SJCRH30 (cell line): Measurements from ENCODE around the gene DRC7. TPM values are rescaled to one million over a fixed set of nuclear protein-coding genes. Genes with fewer than 3 reads are reported as not detected.
A peak's percentile ranks its signal among the peaks of the same experiment; 100 is the strongest.

ENCODE experiments used
- DNase-seq, 2 experiments: peaks; one replicate each; pipeline ENCODE4 v3.0.0-alpha.2; 2015 to 2020
- H3K27ac ChIP-seq: fragments of 250-450 bp; sonication (Bioruptor Pico); 2 replicates; pipeline ENCODE4 v1.5.1; 2020; ENCODE audit warnings: mild to moderate bottlenecking, moderate library complexity
- H3K27me3 ChIP-seq: fragments of 250-450 bp; sonication (Bioruptor Pico); 2 replicates; pipeline ENCODE4 v1.5.1; 2020; ENCODE audit warnings: mild to moderate bottlenecking, moderate library complexity
- H3K36me3 ChIP-seq: fragments of 250-450 bp; sonication (Bioruptor Pico); 2 replicates; pipeline ENCODE4 v1.5.1; 2020; ENCODE audit warnings: mild to moderate bottlenecking, moderate library complexity
- H3K4me1 ChIP-seq: fragments of 250-450 bp; sonication (Bioruptor Pico); 2 replicates; pipeline ENCODE4 v1.5.1; 2020; ENCODE audit warnings: mild to moderate bottlenecking, moderate library complexity
- H3K4me3 ChIP-seq: fragments of 250-450 bp; sonication (Bioruptor Pico); 2 replicates; pipeline ENCODE4 v1.5.1; 2020; ENCODE audit warnings: mild to moderate bottlenecking, moderate library complexity
- H3K9me3 ChIP-seq: fragments of 250-450 bp; sonication (Bioruptor Pico); replicated peaks from 2 replicates; pipeline ENCODE4 v1.5.1; 2020; ENCODE audit warnings: mild to moderate bottlenecking, moderate library complexity
- total RNA-seq: library from RNA; depleted of rRNA; stranded (reverse); fragments of >200 nt; shearing (Covaris generic); gene quantifications from 2 replicates; pipeline ENCODE4 v1.2.3, GENCODE V29; 2014

Gene DRC7
- total RNA-seq, 1 experiment from 2014 or later, result not detected

DNA sequence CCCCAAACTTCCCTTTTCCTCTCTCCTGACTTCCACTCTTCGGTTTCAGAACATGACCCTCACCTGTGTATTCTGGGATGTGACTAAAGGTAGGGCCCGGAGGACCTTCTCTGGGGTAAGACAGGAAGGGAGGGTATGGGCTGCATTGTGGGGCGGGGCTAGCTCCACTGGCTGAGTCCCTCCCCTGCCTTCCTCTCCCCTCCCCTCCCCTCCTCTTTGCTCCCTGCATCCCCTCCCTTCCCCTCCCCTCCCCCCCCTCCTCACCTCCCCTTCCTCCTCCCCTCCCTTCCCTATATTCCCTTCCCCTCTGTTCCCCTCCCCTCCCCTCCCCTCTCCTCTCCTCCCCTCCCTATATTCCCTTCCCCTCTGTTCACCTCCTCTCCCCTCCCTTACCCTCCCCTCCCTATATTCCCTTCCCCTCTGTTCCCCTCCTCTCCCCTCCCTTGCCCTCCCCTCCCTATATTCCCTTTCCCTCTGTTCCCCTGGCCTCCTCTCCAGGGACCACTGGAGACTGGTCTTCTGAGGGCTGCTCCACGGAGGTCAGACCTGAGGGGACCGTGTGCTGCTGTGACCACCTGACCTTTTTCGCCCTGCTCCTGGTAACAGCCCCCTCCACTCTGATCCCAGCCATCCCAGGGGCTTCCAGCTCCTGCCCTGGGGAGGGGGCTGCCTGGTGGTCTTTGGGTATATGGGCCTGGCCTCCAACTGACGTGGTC lies 14.7 kb upstream of the DRC7 start:
- Histone ChIP-seq H3K36me3 (no peaks in the 10 kb centered on the region), H3K27ac (no peak overlapping the region), H3K4me3 (no peak overlapping the region), H3K27me3 (peaks cover 35% of the 10 kb centered on the region), H3K9me3 (no peaks in the 10 kb centered on the region), H3K4me1 (no peaks in the 10 kb centered on the region)
- DNase-seq, result no peak

- Histone ChIP-seq H3K4me3 (no peak overlapping the region), H3K27me3 (peaks cover 33% of the 10 kb centered on the region), H3K27ac (no peak overlapping the region), H3K9me3 (no peaks in the 10 kb centered on the region), H3K4me1 (no peaks in the 10 kb centered on the region), H3K36me3 (no peaks in the 10 kb centered on the region)
- DNase-seq, result no peak
Measured at GRCh38 chr16:57680842-57681375, 13.7 kb upstream of the DRC7 start.

- no peaks in the 10 kb centered on the region for H3K36me3 ChIP-seq
- DNase-seq, result no peak
- no peaks in the 10 kb centered on the region for H3K9me3 ChIP-seq
- H3K4me3 ChIP-seq, result no peak overlapping the region
- H3K27ac ChIP-seq, result no peak overlapping the region
- H3K27me3 ChIP-seq, result peaks cover 32% of the 10 kb centered on the region
- H3K4me1 ChIP-seq, result no peaks in the 10 kb centered on the region
Measured at GRCh38 chr16:57681950-57682728, 12.5 kb upstream of the DRC7 start.

GRCh38 chr16:57682809-57683635 lies 11.6 kb upstream of the DRC7 start:
- H3K9me3 ChIP-seq, result no peaks in the 10 kb centered on the region
- H3K27ac ChIP-seq, result no peak overlapping the region
- DNase-seq, result no peak
- H3K27me3 ChIP-seq, result peaks cover 29% of the 10 kb centered on the region
- H3K36me3 ChIP-seq, result no peaks in the 10 kb centered on the region
- no peaks in the 10 kb centered on the region for H3K4me1 ChIP-seq
- H3K4me3 ChIP-seq, result no peak overlapping the region

GRCh38 chr16:57683636-57684545 lies 10.7 kb upstream of the DRC7 start:
- Histone ChIP-seq H3K27ac (no peak overlapping the region), H3K9me3 (no peaks in the 10 kb centered on the region), H3K36me3 (no peaks in the 10 kb centered on the region), H3K4me3 (no peak overlapping the region), H3K27me3 (peaks cover 29% of the 10 kb centered on the region), H3K4me1 (no peaks in the 10 kb centered on the region)
- no peak for DNase-seq

DNA sequence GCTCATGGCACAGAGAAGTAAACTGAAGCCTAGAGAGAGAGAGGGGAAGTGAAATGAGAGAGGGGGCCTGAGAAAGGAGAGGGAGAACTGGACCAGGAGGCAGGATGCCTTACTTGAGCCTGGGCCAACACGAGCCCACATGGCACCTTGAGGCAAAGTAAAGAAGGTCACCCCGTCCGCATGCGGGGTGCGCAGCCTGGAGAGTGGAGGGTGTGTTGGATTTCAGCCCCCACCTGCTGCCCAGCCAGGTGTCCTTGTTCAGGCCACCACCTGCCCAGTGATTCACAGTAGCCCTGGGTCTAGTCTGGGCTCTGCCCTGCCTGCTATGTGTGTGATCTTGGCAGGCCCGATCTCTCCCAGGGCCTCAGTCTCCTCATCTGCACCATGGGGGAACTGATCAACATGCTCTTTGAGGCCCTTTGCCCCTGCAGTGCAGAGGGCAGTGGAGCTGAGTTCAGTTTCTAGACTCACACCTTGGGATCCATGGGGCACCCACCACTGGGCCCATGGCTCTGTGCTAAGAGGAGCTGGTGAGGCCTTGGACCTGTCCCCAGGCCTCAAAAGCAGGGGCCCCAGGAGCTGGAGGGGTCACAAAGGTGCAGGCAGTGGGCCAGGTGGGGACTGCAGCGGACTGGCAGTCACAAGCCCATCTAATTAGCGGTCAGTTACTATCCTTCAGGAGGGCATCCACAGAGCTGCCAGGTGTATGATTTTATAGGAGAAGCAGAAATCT lies 9.8 kb upstream of the DRC7 start:
- H3K27me3 ChIP-seq, result peaks cover 37% of the 10 kb centered on the region
- H3K27ac ChIP-seq, result no peak overlapping the region
- DNase-seq, result no peak
- H3K4me1 ChIP-seq, result no peaks in the 10 kb centered on the region
- no peak overlapping the region for H3K4me3 ChIP-seq
- no peaks in the 10 kb centered on the region for H3K36me3 ChIP-seq
- no peaks in the 10 kb centered on the region for H3K9me3 ChIP-seq

- Histone ChIP-seq H3K4me3 (no peak overlapping the region), H3K4me1 (no peaks in the 10 kb centered on the region), H3K27me3 (peaks cover 42% of the 10 kb centered on the region), H3K27ac (no peak overlapping the region), H3K9me3 (no peaks in the 10 kb centered on the region), H3K36me3 (no peaks in the 10 kb centered on the region)
- no peak for DNase-seq
Measured at GRCh38 chr16:57685633-57686032, 9.0 kb upstream of the DRC7 start.

GRCh38 chr16:57686577-57686976 lies 8.0 kb upstream of the DRC7 start:
- no peaks in the 10 kb centered on the region for H3K9me3 ChIP-seq
- peaks cover 45% of the 10 kb centered on the region for H3K27me3 ChIP-seq
- H3K27ac ChIP-seq, result no peak overlapping the region
- H3K4me3 ChIP-seq, result no peak overlapping the region
- H3K36me3 ChIP-seq, result no peaks in the 10 kb centered on the region
- DNase-seq, result peak in 1 of 2 experiments; percentile 32
- H3K4me1 ChIP-seq, result no peaks in the 10 kb centered on the region

- H3K36me3 ChIP-seq, result no peaks in the 10 kb centered on the region
- peaks cover 47% of the 10 kb centered on the region for H3K27me3 ChIP-seq
- H3K4me3 ChIP-seq, result no peak overlapping the region
Measured at GRCh38 chr16:57687363-57687929, 7.2 kb upstream of the DRC7 start.

GRCh38 chr16:57688487-57688986 lies 6.1 kb upstream of the DRC7 start:
- Histone ChIP-seq H3K4me1 (no peaks in the 10 kb centered on the region), H3K9me3 (no peaks in the 10 kb centered on the region), H3K27me3 (peaks cover 57% of the 10 kb centered on the region), H3K36me3 (no peaks in the 10 kb centered on the region), H3K27ac (no peak overlapping the region), H3K4me3 (no peak overlapping the region)
- DNase-seq, result no peak

More at GRCh38 chr16:57687363-57687929, 7.2 kb upstream of the DRC7 start:
- Histone ChIP-seq H3K27ac (no peak overlapping the region), H3K9me3 (no peaks in the 10 kb centered on the region), H3K4me1 (no peaks in the 10 kb centered on the region)
- no peak for DNase-seq

- H3K36me3 ChIP-seq, result no peaks in the 10 kb centered on the region
- no peak for DNase-seq
- H3K4me1 ChIP-seq, result no peaks in the 10 kb centered on the region
- H3K27ac ChIP-seq, result no peak overlapping the region
- no peak overlapping the region for H3K4me3 ChIP-seq
- no peaks in the 10 kb centered on the region for H3K9me3 ChIP-seq
- H3K27me3 ChIP-seq, result peaks cover 57% of the 10 kb centered on the region
Measured at GRCh38 chr16:57688987-57689761, 5.4 kb upstream of the DRC7 start.

DNA sequence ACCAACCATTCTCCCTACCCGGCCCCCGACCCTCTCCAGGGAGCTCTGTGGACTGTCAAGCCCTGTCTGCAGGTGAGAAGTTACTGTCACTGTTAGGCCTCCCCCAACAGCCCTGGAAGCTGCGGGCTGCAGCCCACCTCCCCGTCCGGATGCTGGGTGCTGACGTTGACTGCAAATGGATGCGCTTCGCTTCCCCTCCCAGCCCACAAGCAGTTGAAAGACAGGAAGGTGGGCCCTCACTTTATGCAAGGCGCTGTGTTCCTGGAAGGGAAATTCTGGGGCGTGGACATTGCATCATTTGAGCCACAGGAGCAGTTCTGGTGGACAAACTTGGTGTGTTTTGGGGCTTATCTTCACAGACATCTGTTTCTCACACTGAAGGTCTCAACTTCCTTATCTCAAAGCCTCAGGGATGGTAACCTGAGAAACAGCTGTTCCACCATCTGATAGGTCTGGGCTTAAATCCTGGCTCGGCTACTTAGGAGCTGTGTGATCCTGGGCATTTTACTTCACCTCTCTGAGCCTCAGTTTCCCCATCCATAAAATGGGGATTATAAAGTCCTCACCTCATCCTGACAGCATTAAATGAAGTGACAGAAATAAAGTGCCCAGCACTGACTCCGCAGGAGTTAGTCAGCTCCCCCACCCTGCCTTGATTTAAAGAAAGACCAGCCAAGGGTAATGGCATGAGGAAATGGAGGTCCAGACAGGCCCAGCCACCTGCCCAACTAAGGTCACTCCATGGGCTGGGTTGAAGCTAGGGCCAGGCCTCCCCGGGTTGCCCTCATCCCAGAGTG lies 4.6 kb upstream of the DRC7 start:
- DNase-seq, result peak in 1 of 2 experiments; percentile 14
- Histone ChIP-seq H3K36me3 (no peaks in the 10 kb centered on the region), H3K4me1 (no peaks in the 10 kb centered on the region), H3K4me3 (no peak overlapping the region), H3K27me3 (peaks cover 56% of the 10 kb centered on the region), H3K27ac (no peak overlapping the region), H3K9me3 (no peaks in the 10 kb centered on the region)
